Vagina (tissue), 2 donors: ENCODE measurements around the gene SERPINE2.

ENCODE experiments used
- POLR2A ChIP-seq, 2 donors: fragments of 450-650 bp; IDR thresholded peaks; one replicate each; pipeline ENCODE4 v1.6.1; 2017; ENCODE audit warnings: antibody characterized with exemption in 2 of 2, mild to moderate bottlenecking in 2 of 2, moderate library complexity in 2 of 2
- POLR2AphosphoS5 ChIP-seq, 2 donors: sonication (generic); formaldehyde crosslinking; IDR thresholded peaks; one replicate each; pipeline ENCODE4 v1.9.0; 2017; ENCODE audit warnings: antibody characterized with exemption in 2 of 2, mild to moderate bottlenecking in 2 of 2, low read depth in 1 of 2; ENCODE audit not compliant: insufficient read depth in 1 of 2
- TF ChIP-seq, protein P1 (sequence below), 3 experiments: fragments of 450-650 bp in 2 of 3; fragments of 200-600 bp in 1 of 3; sonication (generic) in 1 of 3; IDR thresholded peaks; one replicate each; pipeline ENCODE4 v1.5.1; 2017 to 2019; ENCODE audit warnings: antibody characterized with exemption in 3 of 3, mild to moderate bottlenecking in 2 of 3, moderate library complexity in 2 of 3

DNA sequence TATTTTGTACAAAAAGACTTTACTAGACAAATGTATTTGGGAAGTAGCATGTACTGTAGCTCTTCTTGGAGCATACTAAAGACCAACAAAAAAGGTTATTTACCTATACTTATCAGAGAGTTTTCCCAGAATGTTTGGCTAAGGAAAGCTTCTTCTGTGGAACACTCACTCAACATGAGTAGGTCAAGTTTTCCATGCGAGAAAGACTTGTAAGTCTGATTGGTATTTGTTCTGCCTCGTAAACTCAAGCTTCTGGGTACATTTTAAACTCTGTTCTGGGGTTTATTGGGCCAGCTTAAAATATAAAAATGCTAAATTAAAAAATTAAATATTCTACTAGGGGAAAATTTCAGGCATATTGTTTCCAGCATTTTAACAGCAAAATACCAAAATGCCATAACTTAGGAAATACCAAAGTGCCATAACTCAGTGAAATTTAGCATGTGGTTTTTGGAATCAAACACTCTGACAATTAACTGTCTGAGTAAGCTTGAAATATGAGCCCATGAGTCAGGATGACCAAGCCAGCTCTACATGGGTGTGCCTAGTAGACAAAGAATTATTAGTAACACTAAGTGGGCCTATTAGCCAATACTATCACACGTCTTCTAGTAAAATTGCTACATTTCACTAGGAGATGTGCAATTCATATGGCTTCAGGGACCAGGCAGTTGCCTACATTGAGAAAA, 47.3 kb upstream of the SERPINE2 start:
- TF ChIP-seq, protein P1, sequence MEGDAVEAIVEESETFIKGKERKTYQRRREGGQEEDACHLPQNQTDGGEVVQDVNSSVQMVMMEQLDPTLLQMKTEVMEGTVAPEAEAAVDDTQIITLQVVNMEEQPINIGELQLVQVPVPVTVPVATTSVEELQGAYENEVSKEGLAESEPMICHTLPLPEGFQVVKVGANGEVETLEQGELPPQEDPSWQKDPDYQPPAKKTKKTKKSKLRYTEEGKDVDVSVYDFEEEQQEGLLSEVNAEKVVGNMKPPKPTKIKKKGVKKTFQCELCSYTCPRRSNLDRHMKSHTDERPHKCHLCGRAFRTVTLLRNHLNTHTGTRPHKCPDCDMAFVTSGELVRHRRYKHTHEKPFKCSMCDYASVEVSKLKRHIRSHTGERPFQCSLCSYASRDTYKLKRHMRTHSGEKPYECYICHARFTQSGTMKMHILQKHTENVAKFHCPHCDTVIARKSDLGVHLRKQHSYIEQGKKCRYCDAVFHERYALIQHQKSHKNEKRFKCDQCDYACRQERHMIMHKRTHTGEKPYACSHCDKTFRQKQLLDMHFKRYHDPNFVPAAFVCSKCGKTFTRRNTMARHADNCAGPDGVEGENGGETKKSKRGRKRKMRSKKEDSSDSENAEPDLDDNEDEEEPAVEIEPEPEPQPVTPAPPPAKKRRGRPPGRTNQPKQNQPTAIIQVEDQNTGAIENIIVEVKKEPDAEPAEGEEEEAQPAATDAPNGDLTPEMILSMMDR (IDR thresholded peaks at IDR 0.05), result no peak
- TF ChIP-seq POLR2AphosphoS5 (IDR thresholded peaks at IDR 0.05; ENCODE audit: insufficient read depth in 1 of 2, low read depth in 1 of 2) (peak; percentile 24 to 88), POLR2A (IDR thresholded peaks at IDR 0.05) (no peak)
